RCC 7860 (cell line): ENCODE results near the gene EPN2.
A peak's percentile ranks its signal among the peaks of the same experiment; 100 is the strongest.

ENCODE experiments used
- DNase-seq: peaks from one replicate; pipeline ENCODE4 v3.0.0-alpha.2; 2015; ENCODE audit warnings: low spot score
- FAIRE-seq: peaks from 2 replicates; lab custom pipeline; 2012; peaks lifted over from hg19 to GRCh38; lab: Jason Lieb, UNC

The EPN2 gene

GRCh38 chr17:19361326-19361725, 124.2 kb downstream of the EPN2 start:
- DNase-seq (no peak), FAIRE-seq (no peak)

- FAIRE-seq (no peak), DNase-seq (no peak)
Observed at GRCh38 chr17:19361944-19362276, 124.7 kb downstream of the EPN2 start.

GRCh38 chr17:19362277-19363113, 125.3 kb downstream of the EPN2 start, which contains the start of gene B9D1:
Gene B9D1 (minus strand): TSS chr17:19362723. CDS start chr17:19362569, 154 bp downstream.
- peak; percentile 79 for DNase-seq
- no peak for FAIRE-seq

GRCh38 chr17:19363114-19363438, 125.9 kb downstream of the EPN2 start:
- FAIRE-seq (no peak), DNase-seq (no peak)

GRCh38 chr17:19363460-19364035, 126.4 kb downstream of the EPN2 start:
- DNase-seq, result no peak
- FAIRE-seq, result no peak

- FAIRE-seq (no peak), DNase-seq (no peak)
Observed at GRCh38 chr17:19364699-19365498, 127.7 kb downstream of the EPN2 start.

- no peak for DNase-seq
- no peak for FAIRE-seq
Observed at GRCh38 chr17:19365499-19365817, 128.3 kb downstream of the EPN2 start.

GRCh38 chr17:19365833-19366636, 128.9 kb downstream of the EPN2 start:
- no peak for DNase-seq
- no peak for FAIRE-seq

- FAIRE-seq, result no peak
- no peak for DNase-seq
Observed at GRCh38 chr17:19366637-19366972, 129.4 kb downstream of the EPN2 start.

- no peak for FAIRE-seq
- no peak for DNase-seq
Observed at GRCh38 chr17:19368229-19368628, 131.1 kb downstream of the EPN2 start.

- DNase-seq (no peak), FAIRE-seq (no peak)
Observed at GRCh38 chr17:19369107-19369778, 132.1 kb downstream of the EPN2 start.

GRCh38 chr17:19369846-19370492, 132.8 kb downstream of the EPN2 start:
- DNase-seq (no peak), FAIRE-seq (no peak)

- DNase-seq (peak; percentile 4), FAIRE-seq (no peak)
Observed at GRCh38 chr17:19370493-19370960, 133.4 kb downstream of the EPN2 start.

GRCh38 chr17:19371259-19372010, 134.3 kb downstream of the EPN2 start:
- DNase-seq (no peak), FAIRE-seq (no peak)

GRCh38 chr17:19372011-19372370, 134.8 kb downstream of the EPN2 start:
- FAIRE-seq (no peak), DNase-seq (no peak)

- no peak for FAIRE-seq
Observed at GRCh38 chr17:19372439-19372838, 135.3 kb downstream of the EPN2 start.

GRCh38 chr17:19372866-19373504, 135.8 kb downstream of the EPN2 start:
- DNase-seq (no peak), FAIRE-seq (no peak)

More at GRCh38 chr17:19372439-19372838, 135.3 kb downstream of the EPN2 start:
- DNase-seq, result no peak

GRCh38 chr17:19374136-19374535, 137.0 kb downstream of the EPN2 start:
- FAIRE-seq, result no peak
- DNase-seq, result no peak

- no peak for FAIRE-seq
- no peak for DNase-seq
Observed at GRCh38 chr17:19375732-19376131, 138.6 kb downstream of the EPN2 start.
